Tibial artery (tissue), 4 donors: ENCODE data around the gene CHSY3.

Source experiments
- DNase-seq, 2 donors: peaks; one replicate each; pipeline ENCODE4 v3.0.0-alpha.2; 2019
- H3K27ac ChIP-seq, 2 donors: fragments of 200-600 bp; sonication (generic) in 1 of 2; 1 replicate in 1 of 2; 2 replicates in 1 of 2; pipeline ENCODE4 v1.5.1; 2018 to 2019; ENCODE audit warnings: mild to moderate bottlenecking in 1 of 2
- H3K27me3 ChIP-seq, 2 donors: fragments of 200-600 bp; sonication (generic) in 1 of 2; one replicate each; pipeline versions ENCODE4 v1.5.1 to v1.6.0; 2016 to 2019
- H3K36me3 ChIP-seq, 3 donors: fragments of 200-600 bp; sonication (generic) in 2 of 3; one replicate each; pipeline ENCODE4 v1.5.1; 2016 to 2019; ENCODE audit warnings: mild to moderate bottlenecking in 2 of 3
- H3K4me1 ChIP-seq, 4 donors: fragments of 200-600 bp; sonication (generic) in 2 of 4; 1 replicate in 3 of 4; 2 replicates in 1 of 4; pipeline ENCODE4 v1.5.1; 2016 to 2019
- H3K4me3 ChIP-seq, 2 donors: fragments of 200-600 bp; sonication (generic) in 1 of 2; 1 replicate in 1 of 2; 2 replicates in 1 of 2; pipeline ENCODE4 v1.5.1; 2018 to 2019; ENCODE audit warnings: mild to moderate bottlenecking in 2 of 2
- H3K9me3 ChIP-seq, 3 donors: fragments of 200-600 bp; sonication (generic) in 1 of 3; one replicate each; pipeline ENCODE4 v1.5.1; 2016 to 2019
- intact Hi-C: fragments of 100-400 bp; cut with DNase I; formaldehyde crosslinking; loops from one replicate; pipeline ENCODE4 v1.15.0; 2023; ENCODE audit warnings: low total_unique reads
- TF ChIP-seq, protein P1 (sequence below), 2 experiments: fragments of 200-600 bp in 1 of 2; fragments of 450-650 bp in 1 of 2; IDR thresholded peaks; one replicate each; pipeline ENCODE4 v1.5.1; 2017 to 2019; ENCODE audit warnings: antibody characterized with exemption in 2 of 2, mild to moderate bottlenecking in 1 of 2, moderate library complexity in 1 of 2

Gene CHSY3

DNA sequence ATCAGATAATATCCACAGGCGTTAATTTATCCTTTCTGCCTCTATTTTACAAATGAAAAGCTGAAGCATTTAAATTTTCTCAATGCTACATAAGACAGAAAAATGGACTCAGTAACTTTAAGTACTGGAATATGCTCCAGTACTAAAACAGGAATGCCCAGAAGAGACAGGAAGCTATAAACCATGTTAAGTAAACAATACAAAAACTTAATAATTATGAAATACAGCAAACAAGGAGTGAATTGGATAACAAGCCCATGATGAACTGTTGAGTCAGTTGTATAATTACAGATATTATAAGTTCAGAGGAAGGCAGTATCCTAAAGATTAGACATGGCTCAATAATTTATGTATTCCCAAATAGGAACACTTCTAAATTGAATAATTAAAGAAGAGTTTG lies 148.5 kb downstream of the CHSY3 start:
- peaks cover 0 to 47% (median 5%) of the 10 kb centered on the region in 4 donors for H3K4me1 ChIP-seq
- H3K27me3 ChIP-seq: no peaks in the 10 kb centered on the region
- H3K27ac ChIP-seq: peak overlapping the region; percentile 3 to 52
- no peaks in the 10 kb centered on the region for H3K9me3 ChIP-seq
- intact Hi-C loops: no loop called here
- H3K4me3 ChIP-seq: no peak overlapping the region
- no peak for DNase-seq
- TF ChIP-seq, protein P1, sequence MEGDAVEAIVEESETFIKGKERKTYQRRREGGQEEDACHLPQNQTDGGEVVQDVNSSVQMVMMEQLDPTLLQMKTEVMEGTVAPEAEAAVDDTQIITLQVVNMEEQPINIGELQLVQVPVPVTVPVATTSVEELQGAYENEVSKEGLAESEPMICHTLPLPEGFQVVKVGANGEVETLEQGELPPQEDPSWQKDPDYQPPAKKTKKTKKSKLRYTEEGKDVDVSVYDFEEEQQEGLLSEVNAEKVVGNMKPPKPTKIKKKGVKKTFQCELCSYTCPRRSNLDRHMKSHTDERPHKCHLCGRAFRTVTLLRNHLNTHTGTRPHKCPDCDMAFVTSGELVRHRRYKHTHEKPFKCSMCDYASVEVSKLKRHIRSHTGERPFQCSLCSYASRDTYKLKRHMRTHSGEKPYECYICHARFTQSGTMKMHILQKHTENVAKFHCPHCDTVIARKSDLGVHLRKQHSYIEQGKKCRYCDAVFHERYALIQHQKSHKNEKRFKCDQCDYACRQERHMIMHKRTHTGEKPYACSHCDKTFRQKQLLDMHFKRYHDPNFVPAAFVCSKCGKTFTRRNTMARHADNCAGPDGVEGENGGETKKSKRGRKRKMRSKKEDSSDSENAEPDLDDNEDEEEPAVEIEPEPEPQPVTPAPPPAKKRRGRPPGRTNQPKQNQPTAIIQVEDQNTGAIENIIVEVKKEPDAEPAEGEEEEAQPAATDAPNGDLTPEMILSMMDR (IDR thresholded peaks at IDR 0.05): no peak
- H3K36me3 ChIP-seq: no peaks in the 10 kb centered on the region

DNA sequence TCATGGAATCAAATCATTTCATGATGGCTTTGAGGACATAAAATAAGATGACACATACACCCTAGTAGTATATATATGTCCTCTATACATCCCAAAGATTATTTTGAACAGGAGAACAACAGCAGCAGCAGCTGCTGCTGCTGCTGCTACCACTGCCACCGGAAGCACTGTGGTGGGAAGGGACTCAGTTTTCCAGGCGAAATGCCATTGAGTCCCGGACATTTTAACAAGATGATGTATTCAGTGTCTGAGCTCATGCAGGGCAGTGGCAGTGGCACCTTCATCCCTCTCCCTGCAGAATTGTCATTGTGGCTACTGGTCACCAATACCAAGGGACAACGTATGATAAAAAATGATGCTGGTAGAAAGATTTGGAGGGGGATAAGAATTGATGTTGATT lies 151.3 kb downstream of the CHSY3 start:
- peak overlapping the region; percentile 52 to 61 for H3K27ac ChIP-seq
- DNase-seq: peak in 1 of 2 donors; percentile 65

DNA sequence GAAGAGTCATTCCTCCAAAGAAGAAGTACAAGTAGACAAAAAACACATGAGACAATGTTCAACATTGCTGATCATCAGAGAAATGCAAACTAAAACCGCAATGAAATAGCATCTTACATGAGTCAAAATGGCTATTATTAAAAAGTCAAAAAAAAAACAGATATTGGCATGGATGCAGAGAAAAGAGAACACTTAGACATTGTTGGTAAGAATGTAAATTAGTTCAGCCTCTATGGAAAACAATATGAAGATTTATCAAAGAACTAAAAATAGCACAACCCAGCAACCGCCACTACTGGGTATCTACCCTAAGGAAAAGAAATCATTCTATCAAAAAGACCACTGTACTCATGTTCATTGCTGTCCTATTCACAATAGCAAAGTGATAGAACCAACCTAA lies 157.5 kb downstream of the CHSY3 start:
- Histone ChIP-seq H3K27ac (no peak overlapping the region), H3K27me3 (no peaks in the 10 kb centered on the region), H3K36me3 (no peaks in the 10 kb centered on the region), H3K4me3 (no peak overlapping the region), H3K4me1 (peaks cover 0 to 26% (median 6%) of the 10 kb centered on the region in 4 donors), H3K9me3 (no peaks in the 10 kb centered on the region)
- TF ChIP-seq, protein P1 (IDR thresholded peaks at IDR 0.05): no peak
- intact Hi-C loops: no loop called here
- DNase-seq: no peak

More for the DNA sequence above, 151.3 kb downstream of the CHSY3 start:
- H3K4me1 ChIP-seq: peaks cover 0 to 47% (median 5%) of the 10 kb centered on the region in 4 donors
- intact Hi-C loops: no loop called here
- H3K27me3 ChIP-seq: no peaks in the 10 kb centered on the region
- no peak overlapping the region for H3K4me3 ChIP-seq
- H3K9me3 ChIP-seq: no peaks in the 10 kb centered on the region
- H3K36me3 ChIP-seq: no peaks in the 10 kb centered on the region
- TF ChIP-seq, protein P1 (IDR thresholded peaks at IDR 0.05): no peak

DNA sequence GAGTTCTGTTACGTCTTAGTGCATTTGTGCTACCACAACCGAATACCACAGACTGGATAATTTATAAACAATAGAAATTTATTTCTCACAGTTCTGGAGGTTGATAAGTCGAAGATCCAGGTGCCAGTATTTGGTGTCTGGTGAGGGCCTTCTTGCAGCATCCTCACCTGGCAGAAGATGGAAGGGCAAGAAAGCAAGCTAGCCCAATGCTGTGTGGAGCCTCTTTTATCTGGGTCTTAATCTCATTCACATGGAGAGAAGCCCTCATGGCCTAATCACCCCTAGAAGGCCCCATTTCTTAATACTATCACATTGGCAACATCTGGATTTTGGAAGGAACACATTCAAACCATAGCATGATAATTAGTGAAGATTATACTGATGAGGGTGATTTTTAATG lies 159.3 kb downstream of the CHSY3 start:
- peaks cover 0 to 39% (median 6%) of the 10 kb centered on the region in 4 donors for H3K4me1 ChIP-seq
- H3K27ac ChIP-seq: no peak overlapping the region
- H3K36me3 ChIP-seq: no peaks in the 10 kb centered on the region
- intact Hi-C loops: no loop called here
- no peaks in the 10 kb centered on the region for H3K27me3 ChIP-seq
- H3K4me3 ChIP-seq: no peak overlapping the region
- TF ChIP-seq, protein P1 (IDR thresholded peaks at IDR 0.05): no peak
- H3K9me3 ChIP-seq: no peaks in the 10 kb centered on the region
- DNase-seq: no peak

DNA sequence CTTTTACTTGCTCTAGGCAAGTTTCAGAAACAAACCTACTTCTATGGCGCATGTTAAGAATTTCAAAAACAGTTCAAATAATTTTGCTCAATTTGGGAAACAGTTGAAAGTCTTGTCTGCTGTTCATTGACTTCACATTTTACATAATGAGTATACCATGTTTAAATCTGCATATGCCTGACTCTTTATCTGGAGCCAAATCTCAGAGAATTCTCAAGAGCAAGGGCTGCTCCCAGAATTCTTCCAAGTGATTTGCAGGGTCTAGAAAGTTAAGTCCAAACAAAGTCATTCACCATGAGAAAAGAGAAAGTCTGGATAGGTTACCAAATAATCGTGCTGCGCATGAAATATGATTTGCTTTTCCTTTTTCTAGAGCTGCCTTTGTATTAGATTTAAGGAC lies 160.2 kb downstream of the CHSY3 start:
- peaks cover 0 to 39% (median 6%) of the 10 kb centered on the region in 4 donors for H3K4me1 ChIP-seq
- H3K27ac ChIP-seq: peak overlapping the region in 1 of 2 donors; percentile 64
- no peak for DNase-seq
- TF ChIP-seq, protein P1 (IDR thresholded peaks at IDR 0.05): no peak
- no peaks in the 10 kb centered on the region for H3K9me3 ChIP-seq
- no peaks in the 10 kb centered on the region for H3K27me3 ChIP-seq
- H3K4me3 ChIP-seq: no peak overlapping the region
- no peaks in the 10 kb centered on the region for H3K36me3 ChIP-seq
- intact Hi-C loops: no loop called here

DNA sequence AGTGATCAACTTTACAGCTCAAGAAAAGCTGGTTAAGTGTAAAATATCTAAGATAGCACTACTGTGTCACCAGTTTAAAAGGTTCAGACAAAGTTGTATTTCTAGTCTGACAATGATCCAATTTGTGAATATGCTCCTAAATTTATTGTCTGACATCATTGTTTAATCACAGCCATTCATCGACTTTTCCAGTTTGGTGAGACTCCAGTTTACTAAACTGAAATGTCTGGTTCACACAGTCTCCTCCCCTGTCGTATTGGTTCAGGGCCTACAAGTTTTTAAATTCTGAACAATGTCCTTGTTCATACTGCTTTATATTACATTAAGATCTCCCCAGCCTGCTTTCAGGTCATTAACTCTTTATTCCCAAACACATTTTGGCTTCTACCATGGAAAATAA lies 161.4 kb downstream of the CHSY3 start:
- Histone ChIP-seq H3K27ac (peak overlapping the region; percentile 47 to 64), H3K27me3 (no peaks in the 10 kb centered on the region), H3K9me3 (no peaks in the 10 kb centered on the region), H3K36me3 (no peaks in the 10 kb centered on the region), H3K4me3 (no peak overlapping the region), H3K4me1 (peaks cover 0 to 39% (median 6%) of the 10 kb centered on the region in 4 donors)
- TF ChIP-seq, protein P1 (IDR thresholded peaks at IDR 0.05): no peak
- no peak for DNase-seq
- intact Hi-C loops: no loop called here
